ENCODE data around the gene NEXN.
A peak's percentile ranks its signal among the peaks of the same experiment; 100 is the strongest.
"Not testable (repeated sequence)": the region's sequence is repeated elsewhere in the genome, so short reads cannot be mapped to it uniquely, and the experiment has no call there.

Gene NEXN

GRCh38 chr1:77978293-77978968 is 90.0 kb downstream of the NEXN start:
- Histone ChIP-seq H3K27me3 (ENCODE audit: control insufficient read depth, low read length) (no peaks in the 10 kb centered on the region), H3K4me3 (ENCODE audit: low read length) (peak overlapping the region; percentile 86), H3K27ac (ENCODE audit: low read depth, low read length) (peak overlapping the region; percentile 86), H4K20me1 (ENCODE audit: control insufficient read depth, insufficient read depth, low read depth, low read length) (peaks cover 39% of the 10 kb centered on the region), H3K9me3 (ENCODE audit: control insufficient read depth, insufficient read depth, low read length) (no peaks in the 10 kb centered on the region), H3F3A (ENCODE audit: control insufficient read depth, insufficient read depth) (no peaks in the 10 kb centered on the region; the same call in 1 of the 2 replicates), H3K4me1 (ENCODE audit: control insufficient read depth, low read length) (peaks cover 45% of the 10 kb centered on the region), H3K4me2 (ENCODE audit: low read length) (peak overlapping the region; percentile 87), H3K36me3 (ENCODE audit: control insufficient read depth, low read length) (peaks cover 69% of the 10 kb centered on the region), H3K9me2 (replicated peaks; ENCODE audit: control insufficient read depth, low read length) (no peaks in the 10 kb centered on the region), H3K79me2 (ENCODE audit: control insufficient read depth, low read length) (peaks cover 89% of the 10 kb centered on the region)
- TF ChIP-seq EZH2phosphoT487 (IDR thresholded peaks at IDR 0.05; ENCODE audit: borderline replicate concordance, low read length): no peak
- no peak for TF ChIP-seq CTCF (IDR thresholded peaks at IDR 0.05; ENCODE audit: low read depth, low read length, poor library complexity, severe bottlenecking)

GRCh38 chr1:77978969-77979876 is 90.8 kb downstream of the NEXN start, which contains the start of gene FUBP1:
Gene FUBP1, minus strand, starts transcription at chr1:77979072. Its CDS starts 68 bp downstream, at chr1:77979004.
- Histone ChIP-seq H3F3A (ENCODE audit: control insufficient read depth, insufficient read depth) (no peaks in the 10 kb centered on the region; the same call in 1 of the 2 replicates), H3K27me3 (ENCODE audit: control insufficient read depth, low read length) (no peaks in the 10 kb centered on the region), H3K9me3 (ENCODE audit: control insufficient read depth, insufficient read depth, low read length) (no peaks in the 10 kb centered on the region), H3K4me3 (ENCODE audit: low read length) (peak within 1 kb of the TSS; percentile 86), H3K9me2 (replicated peaks; ENCODE audit: control insufficient read depth, low read length) (no peaks in the 10 kb centered on the region), H4K20me1 (ENCODE audit: control insufficient read depth, insufficient read depth, low read depth, low read length) (peaks cover 39% of the 10 kb centered on the region), H3K4me2 (ENCODE audit: low read length) (peak within 1 kb of the TSS; percentile 87), H3K79me2 (ENCODE audit: control insufficient read depth, low read length) (peaks cover 86% of the 10 kb centered on the region), H3K36me3 (ENCODE audit: control insufficient read depth, low read length) (peaks cover 70% of the 10 kb centered on the region), H3K4me1 (ENCODE audit: control insufficient read depth, low read length) (peaks cover 45% of the 10 kb centered on the region), H3K27ac (ENCODE audit: low read depth, low read length) (peak within 1 kb of the TSS; percentile 86)
- TF ChIP-seq EZH2phosphoT487 (IDR thresholded peaks at IDR 0.05; ENCODE audit: borderline replicate concordance, low read length) (no peak), CTCF (IDR thresholded peaks at IDR 0.05; ENCODE audit: low read depth, low read length, poor library complexity, severe bottlenecking) (peak; percentile 84)

GRCh38 chr1:77983352-77983996 is 95.0 kb downstream of the NEXN start:
- Histone ChIP-seq H3K4me1 (ENCODE audit: control insufficient read depth, low read length) (peaks cover 14% of the 10 kb centered on the region), H3K36me3 (ENCODE audit: control insufficient read depth, low read length) (peaks cover 43% of the 10 kb centered on the region), H3K79me2 (ENCODE audit: control insufficient read depth, low read length) (peaks cover 80% of the 10 kb centered on the region)
- H3K4me3 ChIP-seq (ENCODE audit: low read length); H4K20me1 ChIP-seq (ENCODE audit: control insufficient read depth, insufficient read depth, low read depth, low read length); H3K4me2 ChIP-seq (ENCODE audit: low read length); H3K9me3 ChIP-seq (ENCODE audit: control insufficient read depth, insufficient read depth, low read length); H3K9me2 ChIP-seq (replicated peaks; ENCODE audit: control insufficient read depth, low read length); H3K27ac ChIP-seq (ENCODE audit: low read depth, low read length); H3K27me3 ChIP-seq (ENCODE audit: control insufficient read depth, low read length); H3F3A ChIP-seq (ENCODE audit: control insufficient read depth, insufficient read depth): not testable (repeated sequence)
